GM19238 (cell line): ENCODE results near the gene EIPR1.
A peak's percentile ranks its signal among the peaks of the same experiment; 100 is the strongest.

ENCODE experiments used
- DNase-seq: peaks from one replicate; pipeline ENCODE4 v3.0.0; 2011; ENCODE audit warnings: low spot score; ENCODE audit not compliant: insufficient read length

Gene EIPR1

GRCh38 chr2:3377612-3378432, at the start of gene EIPR1:
TSS of gene EIPR1 (minus strand) at chr2:3377818. CDS start at chr2:3377689, 129 bp downstream.
- DNase-seq, result peak; percentile 91

GRCh38 chr2:3427272-3427671, 49.7 kb upstream of the EIPR1 start:
- DNase-seq, result no peak

DNA sequence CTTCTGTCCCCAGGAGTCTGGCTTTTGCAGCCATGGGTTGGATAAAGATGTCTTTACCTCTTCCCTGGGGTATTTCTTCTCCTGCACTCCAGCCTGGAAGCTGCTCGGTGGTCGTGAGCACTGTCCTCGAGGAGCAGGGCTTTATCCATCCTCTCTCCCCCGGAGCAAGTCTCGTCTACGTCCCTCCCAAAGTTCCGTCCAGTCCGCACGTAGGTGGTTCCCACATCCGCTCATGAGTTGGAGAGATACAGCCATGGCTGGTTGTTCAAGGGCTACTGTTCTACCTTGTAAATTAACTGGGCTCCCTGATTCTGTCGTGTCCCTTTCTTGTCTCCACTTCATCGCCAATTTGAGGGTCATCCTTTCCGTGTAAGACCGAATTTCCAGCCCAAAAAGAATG, 49.0 kb upstream of the EIPR1 start:
- DNase-seq, result no peak

- DNase-seq, result no peak
Observed at GRCh38 chr2:3424171-3424795, 46.7 kb upstream of the EIPR1 start.

GRCh38 chr2:3423492-3424170, 46.0 kb upstream of the EIPR1 start:
- DNase-seq, result peak; percentile 40

GRCh38 chr2:3422161-3422779, 44.7 kb upstream of the EIPR1 start:
- no peak for DNase-seq

DNA sequence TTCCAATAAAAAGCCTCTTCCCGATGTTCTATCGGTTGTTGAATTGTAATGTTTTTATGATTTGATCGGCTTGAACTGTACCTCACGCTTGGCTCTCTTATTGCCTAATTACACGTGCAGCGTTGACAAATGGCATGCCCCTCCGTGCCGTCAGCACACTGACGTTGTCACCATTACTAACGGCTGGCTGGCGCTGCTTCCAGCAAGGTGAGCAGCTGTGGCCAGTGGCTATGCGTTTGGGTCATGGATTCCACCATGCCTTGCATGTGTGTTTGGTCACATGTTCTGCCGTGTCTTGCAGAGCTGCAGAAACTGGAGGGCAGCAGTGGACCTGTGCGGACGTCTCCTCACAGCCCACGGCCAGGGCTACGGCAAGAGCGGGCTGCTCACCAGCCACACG, 44.0 kb upstream of the EIPR1 start:
- DNase-seq, result no peak

DNA sequence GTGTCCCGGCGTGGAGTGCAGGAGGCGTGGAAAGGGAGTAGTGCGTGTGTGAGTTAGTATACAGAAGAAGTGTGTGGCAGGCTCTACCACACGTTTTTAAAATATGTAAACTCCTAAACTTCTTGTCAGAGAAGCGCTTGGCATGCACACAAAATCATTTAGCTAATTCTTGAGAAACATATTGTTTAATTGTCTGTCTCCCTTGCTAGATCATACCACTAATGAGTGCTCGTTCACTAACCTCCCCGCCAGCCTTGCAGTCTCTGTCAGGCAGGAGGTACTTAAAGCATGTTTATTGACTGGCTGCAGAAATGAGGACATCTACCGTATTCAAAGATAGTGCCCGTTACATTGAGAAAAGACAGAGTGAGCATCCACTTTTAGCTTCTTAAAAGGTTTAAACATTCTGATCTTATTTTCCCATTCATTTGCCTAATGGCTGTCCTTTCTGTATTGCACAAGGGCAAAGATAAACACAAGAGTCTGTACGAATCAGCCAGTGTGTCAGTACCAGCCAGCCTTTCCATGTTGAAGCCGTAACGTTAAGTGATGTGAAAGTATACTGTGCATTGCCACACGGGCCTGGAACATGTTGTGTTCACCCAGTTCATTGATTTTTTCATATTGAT, 43.3 kb upstream of the EIPR1 start:
- no peak for DNase-seq

- DNase-seq, result no peak
Observed at GRCh38 chr2:3420076-3420768, 42.6 kb upstream of the EIPR1 start.

GRCh38 chr2:3418766-3419404, 41.3 kb upstream of the EIPR1 start:
- no peak for DNase-seq

- no peak for DNase-seq
Observed at GRCh38 chr2:3414133-3414860, 36.7 kb upstream of the EIPR1 start.

DNA sequence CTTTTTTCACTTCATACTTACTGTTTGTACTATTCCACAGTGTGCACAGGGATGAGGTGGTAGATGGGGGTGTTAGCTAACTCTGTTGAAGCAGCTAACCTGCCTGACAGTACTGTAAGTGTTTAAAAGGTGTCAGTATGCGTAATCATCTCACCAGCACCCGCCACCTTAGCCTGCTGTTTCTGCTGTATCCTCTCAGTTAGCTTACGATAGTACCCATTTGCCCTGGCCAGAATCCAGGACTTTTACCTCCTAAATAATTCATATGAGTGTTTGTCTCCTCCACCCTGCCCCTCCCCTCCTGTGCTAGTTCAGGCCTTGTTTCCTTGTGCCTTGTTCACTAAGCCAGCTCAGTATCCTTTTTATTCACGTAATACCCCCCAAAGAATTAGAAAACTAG, 36.1 kb upstream of the EIPR1 start:
- no peak for DNase-seq

DNA sequence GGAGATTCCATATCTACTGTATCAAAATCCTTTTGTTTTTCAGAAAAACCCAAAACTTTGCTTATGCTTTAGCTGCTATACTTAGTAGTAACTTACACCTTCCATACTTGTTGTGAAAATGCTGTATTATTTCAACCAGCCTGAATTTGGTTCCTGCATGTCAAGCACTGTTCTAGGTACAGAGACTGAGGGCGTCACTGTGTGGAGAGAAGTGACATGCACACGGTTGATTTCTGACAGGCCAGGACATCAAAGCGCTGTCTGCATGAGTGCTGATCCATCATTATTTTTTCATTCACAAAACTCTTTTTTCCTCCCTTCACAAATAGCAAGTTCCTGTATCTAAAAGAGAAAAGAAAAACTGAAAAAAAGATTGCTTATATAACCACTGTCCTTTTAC, 33.5 kb upstream of the EIPR1 start:
- DNase-seq, result no peak

- no peak for DNase-seq
Observed at GRCh38 chr2:3409627-3410170, 32.1 kb upstream of the EIPR1 start.

GRCh38 chr2:3408781-3409180, 31.2 kb upstream of the EIPR1 start:
- DNase-seq, result no peak

DNA sequence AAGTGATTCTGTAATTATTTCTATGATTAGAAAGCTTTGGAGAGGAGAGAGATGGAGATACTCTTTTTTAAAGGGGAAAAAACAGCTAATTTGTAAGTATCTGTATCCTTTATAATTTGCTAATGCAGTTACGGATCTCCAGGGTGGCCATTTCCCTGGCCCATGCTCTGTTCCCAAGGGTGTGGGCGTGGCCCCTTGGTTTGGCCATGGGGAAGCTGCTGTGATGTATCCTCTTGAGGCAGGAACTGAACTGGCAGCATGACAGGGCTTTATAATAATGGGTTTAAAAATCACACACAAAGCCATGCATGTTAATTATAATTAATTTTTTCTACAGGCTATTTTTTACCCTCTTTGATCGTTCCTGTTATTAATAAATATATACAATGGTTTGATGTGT, 28.9 kb upstream of the EIPR1 start:
- DNase-seq, result no peak

- DNase-seq, result no peak
Observed at GRCh38 chr2:3405876-3406275, 28.3 kb upstream of the EIPR1 start.

DNA sequence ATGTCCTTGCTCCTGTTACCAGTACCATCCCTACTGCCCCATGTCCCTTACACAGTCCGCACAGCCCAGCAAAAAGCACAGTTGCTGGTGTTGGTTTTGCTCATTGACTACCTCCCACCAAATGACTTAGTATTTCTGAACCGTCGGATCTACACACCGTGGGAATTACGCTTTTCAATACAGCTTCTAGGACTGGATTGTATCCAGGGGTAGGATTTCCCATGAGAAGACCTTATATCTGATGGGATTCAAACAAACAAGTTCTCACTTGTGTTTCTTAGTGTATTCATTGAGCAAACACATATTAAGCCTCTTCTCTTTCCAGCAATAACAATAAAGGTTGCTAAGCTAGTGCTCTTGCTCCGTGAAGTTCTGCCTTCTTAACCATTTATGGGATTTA, 27.7 kb upstream of the EIPR1 start:
- no peak for DNase-seq

DNA sequence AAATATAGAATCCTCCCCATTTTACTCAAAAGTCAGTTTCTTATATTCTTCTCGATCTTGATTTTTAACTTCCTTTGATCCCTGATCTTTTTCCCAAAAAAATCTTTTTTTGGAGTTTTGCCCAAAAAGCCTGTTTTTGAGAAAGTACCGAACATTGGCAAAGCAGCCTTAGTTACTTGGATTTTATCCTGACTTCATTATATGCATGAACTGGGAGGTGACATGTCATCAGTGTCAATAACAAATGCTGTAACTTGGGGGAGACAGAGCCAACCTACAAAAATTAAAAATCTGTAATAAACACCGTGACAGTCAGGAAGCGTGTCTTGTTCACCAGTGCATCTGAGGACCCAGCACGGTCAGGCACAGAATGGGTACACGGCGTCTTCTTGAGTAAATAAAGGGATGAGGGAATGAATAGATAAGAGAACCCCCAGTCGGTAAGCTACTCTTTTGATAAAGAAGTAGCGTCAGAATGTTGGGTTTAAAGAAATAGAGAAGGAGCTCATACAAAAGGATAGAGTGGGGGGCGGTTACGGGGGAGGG, 26.8 kb upstream of the EIPR1 start:
- no peak for DNase-seq
